ENCODE measurements around the gene EML1.

Gene EML1

DNA sequence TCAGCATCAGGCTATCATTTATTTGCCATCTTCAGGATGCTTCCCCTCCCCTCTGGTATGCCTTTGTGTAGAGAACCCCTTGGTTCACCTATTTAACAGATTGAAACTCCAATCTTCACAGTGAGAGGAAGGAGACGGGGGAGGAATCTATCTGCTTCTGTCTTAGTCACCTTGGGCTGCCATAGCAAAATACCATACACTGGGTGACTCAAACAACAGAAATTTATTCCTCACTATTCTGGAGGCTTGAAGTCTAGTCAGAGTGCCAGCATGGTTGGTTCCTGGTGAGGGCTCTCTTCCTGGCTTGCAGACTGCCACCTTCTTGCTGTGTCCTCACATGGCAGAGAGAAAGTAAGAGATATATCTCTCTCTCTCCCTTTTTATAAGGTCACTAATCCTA, 13.5 kb upstream of the EML1 start:
- peak; percentile 29 for DNase-seq (ENCODE audit: low read depth)

DNA sequence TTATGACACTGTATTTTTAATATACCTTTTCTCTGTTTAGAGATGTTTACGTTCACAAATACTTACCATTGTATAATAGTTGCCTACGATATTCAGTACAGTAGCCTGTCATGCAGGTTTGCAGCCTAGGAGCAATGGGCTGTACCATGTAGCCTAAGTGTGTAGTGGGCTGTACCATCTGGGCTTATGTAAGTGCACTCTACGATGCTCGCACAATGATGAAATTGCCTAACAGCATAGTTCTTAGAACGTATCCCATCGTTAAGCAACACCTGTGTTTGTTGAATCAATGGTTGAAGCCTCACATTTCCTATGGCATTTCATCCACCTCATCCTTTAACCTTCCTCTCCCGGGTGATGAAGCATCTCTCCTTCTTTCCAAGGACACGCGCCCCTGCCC, 12.5 kb upstream of the EML1 start:
- no peak for DNase-seq (ENCODE audit: low read depth)

DNA sequence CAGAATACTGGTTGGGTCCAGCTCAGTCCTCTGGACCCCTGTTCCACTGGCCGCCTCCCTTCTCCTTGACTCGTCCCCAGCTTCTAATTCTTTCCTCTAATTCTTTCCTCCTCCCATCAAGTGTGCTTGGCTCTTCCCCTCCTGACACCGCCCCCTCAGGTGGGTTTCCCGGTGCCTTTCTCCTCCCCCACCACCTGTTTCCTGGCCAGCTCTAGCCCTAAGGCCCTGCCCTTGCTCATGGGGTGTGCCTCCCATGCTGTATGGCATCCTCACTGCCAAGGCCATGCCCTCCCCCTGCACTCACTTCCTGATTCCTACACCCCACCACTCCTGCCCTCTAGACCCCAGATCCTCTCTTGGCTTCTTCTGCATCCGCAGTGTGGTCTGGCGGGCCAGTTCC, 12.1 kb upstream of the EML1 start:
- DNase-seq (ENCODE audit: low read depth) = no peak

DNA sequence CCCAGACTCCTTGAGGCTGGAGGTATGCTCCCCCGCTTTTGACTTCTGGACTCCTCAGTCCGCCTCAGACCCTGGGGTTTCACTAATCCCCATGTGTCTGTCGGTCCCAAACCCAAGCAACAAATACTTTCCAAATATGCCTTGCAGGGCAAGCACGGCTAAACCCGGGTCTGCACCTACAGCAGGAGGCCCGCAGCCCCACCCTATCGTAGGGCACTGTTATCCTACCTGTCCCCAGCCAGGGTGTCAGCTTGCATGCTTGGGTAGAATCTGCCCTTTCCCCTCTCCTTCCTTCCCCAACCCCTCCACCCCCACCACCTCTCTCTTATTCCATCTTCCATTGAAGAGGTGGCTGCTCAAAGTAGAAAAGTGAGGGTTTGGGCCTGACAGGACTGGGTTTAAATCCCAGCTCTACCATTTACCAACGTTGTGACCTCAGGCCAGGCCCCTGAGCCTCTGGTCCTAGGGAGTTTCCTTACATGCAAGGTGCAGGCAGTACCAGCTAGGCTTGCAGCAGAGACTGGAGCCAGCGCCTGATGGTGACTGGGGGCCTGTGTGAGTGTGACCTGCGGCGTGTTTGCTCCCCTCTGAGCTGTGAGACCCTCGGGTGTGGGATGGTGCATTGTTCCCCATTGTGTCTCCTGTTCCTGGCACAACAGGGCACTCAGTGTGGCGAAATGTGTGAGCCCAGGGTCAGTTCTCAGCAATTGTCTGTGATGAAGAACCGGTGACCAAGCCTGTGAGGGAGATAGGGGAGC, 11.2 kb upstream of the EML1 start:
- DNase-seq (ENCODE audit: low read depth) = no peak

- DNase-seq (ENCODE audit: low read depth) = no peak
These were observed 8.7 kb upstream of the EML1 start for GRCh38 chr14:99784508-99784907.

DNA sequence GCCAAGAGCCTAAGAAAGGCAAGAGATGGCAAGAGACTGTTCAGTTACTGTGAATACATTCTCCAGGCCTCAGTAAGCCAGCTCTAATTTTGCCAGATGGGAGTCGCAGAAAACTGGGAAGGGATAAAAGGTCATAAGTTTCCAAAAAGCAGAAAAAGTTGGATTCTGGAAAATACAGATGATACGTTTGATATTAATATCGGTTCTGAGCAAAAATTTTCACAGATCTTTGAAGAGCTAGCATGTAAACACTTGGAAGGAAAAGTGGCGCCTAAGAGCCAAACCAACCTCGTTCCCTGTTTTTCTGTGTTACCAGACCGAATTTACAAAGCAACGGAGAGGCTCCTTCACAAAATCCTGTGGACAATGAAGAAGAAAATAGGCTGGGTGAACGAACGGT, 7.8 kb upstream of the EML1 start:
- DNase-seq (ENCODE audit: low read depth) = no peak

GRCh38 chr14:99786511-99786989, 6.7 kb upstream of the EML1 start:
- DNase-seq (ENCODE audit: low read depth) = no peak

- no peak for DNase-seq (ENCODE audit: low read depth)
These were observed 4.5 kb upstream of the EML1 start for GRCh38 chr14:99788713-99789112.

- DNase-seq (ENCODE audit: low read depth) = no peak
These were observed 3.6 kb upstream of the EML1 start for GRCh38 chr14:99789581-99789980.

- no peak for DNase-seq (ENCODE audit: low read depth)
These were observed 2.8 kb upstream of the EML1 start for GRCh38 chr14:99790201-99790977.

DNA sequence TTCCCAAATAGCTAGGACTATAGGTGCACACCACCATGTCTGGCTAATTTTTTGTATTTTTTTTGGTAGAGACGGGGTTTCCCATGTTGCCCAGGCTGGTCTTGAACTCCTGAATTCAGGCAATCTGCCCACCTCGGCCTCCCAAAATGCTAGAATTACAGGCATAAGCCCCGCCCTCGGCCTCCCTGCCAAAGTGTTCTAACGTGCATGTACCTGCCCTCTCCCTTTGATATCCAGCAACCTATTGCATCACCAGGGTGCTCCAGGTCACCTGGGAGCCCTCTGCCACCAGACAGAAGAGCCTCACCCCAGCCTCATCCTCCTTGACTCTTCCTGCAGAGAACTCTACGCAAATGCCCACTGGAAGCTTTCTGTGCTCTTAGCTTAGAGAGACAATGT, 2.2 kb upstream of the EML1 start:
- DNase-seq (ENCODE audit: low read depth) = no peak

DNA sequence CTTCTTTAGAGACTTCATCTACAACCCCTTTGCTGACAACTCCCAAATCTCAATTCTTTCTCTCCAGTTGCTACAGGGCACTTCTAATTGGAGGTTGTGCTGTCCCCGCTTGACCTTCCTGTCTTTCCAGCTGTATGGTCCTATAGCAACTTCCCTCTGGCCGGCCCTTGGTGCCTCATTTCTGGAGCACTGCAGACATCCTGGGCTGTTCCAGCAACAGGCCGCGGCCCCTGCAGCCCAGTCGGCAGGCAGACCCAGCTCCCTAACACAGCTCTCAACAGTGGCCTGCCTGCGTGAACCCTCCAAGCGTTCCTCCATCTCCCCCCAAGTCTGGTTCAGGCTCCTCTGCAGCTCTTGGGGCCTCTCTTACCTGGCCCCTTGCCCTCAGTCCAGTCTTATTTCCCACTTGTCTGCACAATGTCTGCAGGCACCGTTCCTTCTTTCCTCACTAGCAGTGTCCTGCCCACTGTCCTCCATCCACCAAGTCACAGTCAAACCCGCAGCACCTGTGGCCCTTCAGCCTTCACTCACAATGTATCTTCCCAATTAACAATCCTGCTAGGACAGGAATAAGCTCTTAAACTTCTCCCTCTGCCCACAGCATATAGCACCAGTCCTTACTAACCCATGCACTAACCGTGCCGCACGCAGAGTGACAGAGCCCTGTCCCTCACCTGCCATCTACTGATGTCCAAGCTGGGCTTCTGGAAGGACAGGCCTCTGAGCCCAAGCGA, 1.6 kb upstream of the EML1 start:
- no peak for DNase-seq (ENCODE audit: low read depth)

- no peak for DNase-seq (ENCODE audit: low read depth)
These were observed 1.0 kb upstream of the EML1 start for GRCh38 chr14:99792210-99792535.

GRCh38 chr14:99792551-99793212, 531 bp upstream of the EML1 start:
- no peak for DNase-seq (ENCODE audit: low read depth)

DNA sequence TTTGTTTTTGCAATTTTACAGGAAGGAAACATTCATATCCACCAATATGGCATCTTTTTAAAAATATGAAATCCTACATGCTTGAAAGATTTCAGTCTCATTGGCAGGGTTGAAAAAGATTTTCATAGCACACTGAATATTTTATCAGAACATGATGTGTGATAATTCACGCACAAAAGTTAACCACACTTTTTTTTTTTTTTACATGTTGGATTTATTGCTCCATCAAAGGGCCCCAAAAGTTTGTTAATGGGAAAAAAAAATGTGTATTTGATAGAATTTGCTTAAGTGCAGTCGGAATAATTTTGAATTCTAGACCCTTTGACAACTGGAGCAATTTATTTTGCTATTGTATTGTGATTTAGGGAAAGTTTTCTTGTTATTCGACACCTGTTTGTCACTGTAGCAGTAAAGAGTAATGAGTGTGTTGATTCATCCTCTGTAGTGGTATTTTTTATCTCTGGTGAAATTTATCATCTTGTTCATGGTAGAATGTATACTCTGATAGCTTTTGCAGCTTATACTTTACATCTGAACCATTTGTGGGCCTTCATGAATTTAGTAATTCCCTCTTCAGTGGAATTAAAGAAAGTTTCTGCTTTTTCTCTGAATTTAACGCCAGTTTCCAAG, 1.1 kb downstream of the EML1 start:
- no peak for DNase-seq (ENCODE audit: low read depth)

GRCh38 chr14:99795046-99795445, 1.8 kb downstream of the EML1 start:
- no peak for DNase-seq (ENCODE audit: low read depth)

DNA sequence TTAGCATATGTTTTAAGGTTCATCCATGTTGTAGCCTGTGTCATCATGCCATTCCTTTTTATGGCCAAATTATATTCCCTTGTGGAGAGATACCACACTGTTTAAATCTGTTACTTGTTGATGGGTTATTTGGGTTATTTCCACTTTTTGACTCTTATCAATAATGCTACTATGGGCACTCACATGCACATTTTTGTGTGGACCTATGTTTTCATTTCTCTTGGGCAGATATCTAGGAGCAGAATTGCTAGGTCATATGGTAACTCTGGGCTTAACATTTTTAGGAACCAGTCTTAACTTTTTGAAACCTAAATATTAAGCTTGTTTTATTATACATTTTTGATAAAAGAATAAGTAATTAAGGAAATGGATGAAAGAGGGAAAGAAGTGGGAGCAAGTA, 4.0 kb downstream of the EML1 start:
- no peak for DNase-seq (ENCODE audit: low read depth)

GRCh38 chr14:99800781-99801180, 7.6 kb downstream of the EML1 start:
- DNase-seq (ENCODE audit: low read depth) = no peak

- DNase-seq (ENCODE audit: low read depth) = no peak
These were observed 9.3 kb downstream of the EML1 start for GRCh38 chr14:99802301-99803105.

- no peak for DNase-seq (ENCODE audit: low read depth)
These were observed 10.0 kb downstream of the EML1 start for GRCh38 chr14:99803106-99803775.

DNA sequence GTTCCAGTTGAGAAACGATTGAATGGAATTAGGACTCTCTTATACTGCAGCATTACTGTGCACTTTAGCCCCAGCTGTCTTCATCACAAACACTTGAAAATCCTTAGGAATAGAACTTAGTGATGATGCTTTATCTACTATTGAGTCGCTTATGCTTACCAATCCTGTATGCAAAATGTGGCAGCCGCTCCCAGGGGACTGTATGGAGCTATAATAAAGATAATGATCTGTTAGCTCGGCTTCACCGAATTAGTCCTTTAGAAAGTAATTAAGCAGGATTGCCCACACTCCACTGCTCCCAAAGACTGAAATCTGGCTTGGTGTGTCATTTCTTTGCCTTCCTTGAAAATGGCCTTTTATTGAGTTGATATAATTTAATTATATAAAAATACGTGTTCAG, 10.6 kb downstream of the EML1 start:
- no peak for DNase-seq (ENCODE audit: low read depth)

Data from GM04503 (cell line).